T-cell (primary cell): ENCODE results near the gene DBX1. TPM values are rescaled to one million over a fixed set of nuclear protein-coding genes. Genes with fewer than 3 reads are reported as not detected.

ENCODE experiments used
- ATAC-seq, 4 experiments: fragments of 200-7000 bp in 3 of 4; fragments of 150-1000 bp in 1 of 4; cut with Tn5 transposase; replicated peaks in 1 of 4; 1 replicate in 3 of 4; 2 replicates in 1 of 4; pipeline ENCODE4 v1.10.0; 2021; ENCODE audit warnings: moderate library complexity in 3 of 4, mild to moderate bottlenecking in 2 of 4, moderate number of reproducible peaks in 1 of 4
- CTCF ChIA-PET, 2 donors: fragments of 300-600 bp; sonication (Branson Sonifier 250); formaldehyde crosslinking; loops; one replicate each; lab custom pipeline; 2022; ENCODE audit warnings: antibody characterized with exemption in 2 of 2; lab: Charles Lee
- POLR2A ChIA-PET, 2 donors: fragments of 300-600 bp; sonication (Branson Sonifier 250); formaldehyde crosslinking; loops; one replicate each; lab custom pipeline; 2022; ENCODE audit warnings: antibody characterized with exemption in 2 of 2; lab: Charles Lee
- DNase-seq, 35 experiments: peaks; one replicate each; pipeline versions ENCODE4 v3.0.0 to v3.0.0-alpha.2; 2013 to 2023
- H3K27ac ChIP-seq: one replicate; pipeline ENCODE4 v1.5.1; 2013; ENCODE audit warnings: low read length
- H3K27me3 ChIP-seq, 2 experiments: replicated peaks in 1 of 2; 1 replicate in 1 of 2; 2 replicates in 1 of 2; pipeline versions ENCODE4 v1.6.1 to v1.7.0; 2013; ENCODE audit warnings: low read length in 1 of 2, mixed read lengths in 1 of 2; ENCODE audit not compliant: control insufficient read depth in 2 of 2, insufficient read depth in 2 of 2; ENCODE audit errors: extremely low read depth in 1 of 2
- H3K36me3 ChIP-seq, 2 donors: 1 replicate in 1 of 2; 2 replicates in 1 of 2; pipeline versions ENCODE4 v1.6.1 to v1.7.0; 2013; ENCODE audit warnings: low read length in 1 of 2; ENCODE audit not compliant: control insufficient read depth in 2 of 2, insufficient read depth in 1 of 2; ENCODE audit errors: extremely low read depth in 1 of 2
- H3K4me1 ChIP-seq, 2 experiments: 1 replicate in 1 of 2; 2 replicates in 1 of 2; pipeline versions ENCODE4 v1.6.1 to v1.7.0; 2013; ENCODE audit warnings: low read length in 2 of 2, mixed read lengths in 1 of 2; ENCODE audit not compliant: insufficient read depth in 2 of 2, control insufficient read depth in 1 of 2; ENCODE audit errors: extremely low read depth in 1 of 2
- H3K4me3 ChIP-seq, 2 donors: 1 replicate in 1 of 2; 2 replicates in 1 of 2; pipeline versions ENCODE4 v1.5.1 to v1.7.0; 2013; ENCODE audit warnings: mild to moderate bottlenecking in 2 of 2, low read length in 1 of 2, moderate library complexity in 1 of 2; ENCODE audit not compliant: control insufficient read depth in 1 of 2; ENCODE audit errors: extremely low read depth in 1 of 2
- H3K9me3 ChIP-seq: 2 replicates; pipeline ENCODE4 v1.7.0; 2013
- H3K27ac Mint-ChIP-seq, 2 donors: one replicate each; pipeline ENCODE4 v1.8.0; 2020 to 2021; ENCODE audit warnings: mild to moderate bottlenecking in 2 of 2, mixed read lengths in 2 of 2
- H3K27me3 Mint-ChIP-seq, 2 donors: one replicate each; pipeline ENCODE4 v1.8.0; 2021 to 2022; ENCODE audit warnings: mixed read lengths in 2 of 2
- H3K36me3 Mint-ChIP-seq: one replicate; pipeline ENCODE4 v1.8.0; 2021; ENCODE audit warnings: mixed read lengths
- H3K4me1 Mint-ChIP-seq, 3 donors: one replicate each; pipeline ENCODE4 v1.8.0; 2020 to 2022; ENCODE audit warnings: mixed read lengths in 3 of 3, mild to moderate bottlenecking in 1 of 3
- H3K4me3 Mint-ChIP-seq, 3 donors: one replicate each; pipeline ENCODE4 v1.8.0; 2020 to 2022; ENCODE audit warnings: mild to moderate bottlenecking in 3 of 3, mixed read lengths in 3 of 3, moderate library complexity in 3 of 3
- H3K9me3 Mint-ChIP-seq, 3 donors: one replicate each; pipeline ENCODE4 v1.8.0; 2020 to 2022; ENCODE audit warnings: mixed read lengths in 3 of 3
- WGBS: methylation state at CpG from one replicate; pipeline ENCODE4 v1.1.5; 2013; ENCODE audit warnings: missing lambda C conversion rate; ENCODE audit not compliant: insufficient coverage; 5-methylcytosine and 5-hydroxymethylcytosine counted together
- total RNA-seq, 35 experiments: library from RNA in 6 of 35; stranded (reverse) in 6 of 35; fragments of 120-200 nt in 1 of 35; gene quantifications; one replicate each; pipeline versions ENCODE4 v1.2.1 to v1.2.4 and lab custom pipeline; 2013 to 2026

The DBX1 gene
- total RNA-seq (not detected), total RNA-seq (lab: John Stamatoyannopoulos, UW) (0 to 0.22 (median 0) reads per million in 29 experiments)
- 0.07 TPM for total RNA-seq (2013)

DNA sequence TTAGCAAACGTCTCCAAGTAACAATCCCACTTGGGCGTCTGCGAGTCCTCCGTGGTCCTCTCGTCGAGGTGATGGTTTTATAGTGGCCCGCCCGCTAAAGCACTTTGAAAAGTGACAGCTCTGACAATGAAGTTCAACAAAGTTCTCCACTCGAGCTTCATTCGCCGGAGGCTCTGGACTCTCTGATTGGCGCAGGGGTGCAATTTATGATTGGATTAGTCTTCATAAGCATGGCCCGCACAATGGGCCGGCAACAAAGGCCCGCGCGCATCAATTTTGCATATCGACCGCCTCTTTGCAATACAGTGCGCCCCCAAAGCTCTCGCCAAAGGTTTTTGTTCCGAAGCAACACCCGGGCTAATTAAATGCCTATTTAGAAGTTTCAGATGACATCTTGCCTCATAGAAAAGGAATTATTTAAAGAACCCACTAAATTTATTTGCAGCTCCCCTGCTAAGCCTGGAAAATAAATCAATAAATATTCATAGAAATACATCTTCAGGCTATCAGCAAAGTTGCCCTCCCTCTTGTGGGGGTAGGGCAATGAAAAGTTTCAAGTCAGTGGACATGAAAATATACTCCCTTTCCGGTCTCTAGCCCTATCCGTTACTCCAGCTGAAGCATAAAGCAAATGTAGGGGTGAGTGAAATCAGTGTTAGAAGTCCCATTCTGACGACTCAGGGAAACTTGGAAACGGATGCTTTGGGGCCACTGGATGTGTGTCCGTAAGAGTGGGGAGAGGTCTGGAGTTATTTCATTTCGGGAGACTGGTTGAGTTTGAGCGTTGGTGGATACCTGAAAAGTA lies at the start of gene DBX1:
DBX1 (minus strand) TSS at position 51 of the 805 bp plus-strand sequence. CDS start 151 bp downstream, outside the sequence.
- Histone ChIP-seq H3K9me3 (peaks cover 3% of the 10 kb centered on the region), H3K27me3 (peaks cover 42 to 89% of the 10 kb centered on the region in 2 experiments), H3K27ac (no peak within 1 kb of the TSS), H3K4me3 (no peak within 1 kb of the TSS), H3K4me1 (peaks cover 0 to 57% of the 10 kb centered on the region in 2 experiments), H3K36me3 (no peaks in the 10 kb centered on the region)
- Mint-ChIP-seq H3K4me3 (peak within 1 kb of the TSS in 1 of 3 donors; percentile 24), H3K4me1 (peaks cover 46 to 51% (median 47%) of the 10 kb centered on the region in 3 donors), H3K36me3 (peaks cover 4% of the 10 kb centered on the region), H3K9me3 (peaks cover 0 to 13% (median 3%) of the 10 kb centered on the region in 3 donors), H3K27me3 (peaks cover 75 to 81% of the 10 kb centered on the region in 2 donors), H3K27ac (peak within 1 kb of the TSS in 1 of 2 donors; percentile 52)
- ATAC-seq = no peak
- peak in 1 of 35 experiments; percentile 11 for DNase-seq
- 18% methylated on average over 16 of the region's 30 CpGs for WGBS
- CTCF ChIA-PET = no interaction called here
- POLR2A ChIA-PET = no interaction called here

GRCh38 chr11:20208622-20209111 lies 48.4 kb upstream of the DBX1 start:
- Mint-ChIP-seq H3K27me3 (peaks cover 44 to 59% of the 10 kb centered on the region in 2 donors), H3K9me3 (no peaks in the 10 kb centered on the region), H3K27ac (no peak overlapping the region), H3K4me3 (no peak overlapping the region), H3K4me1 (peaks cover 0 to 12% (median 0%) of the 10 kb centered on the region in 3 donors), H3K36me3 (no peaks in the 10 kb centered on the region)
- DNase-seq (no peak), ATAC-seq (no peak)
- no peak overlapping the region for H3K4me3 ChIP-seq
- 20% methylated on average over 16 of the region's 16 CpGs for WGBS
- H3K36me3 ChIP-seq = no peaks in the 10 kb centered on the region
- H3K9me3 ChIP-seq = no peaks in the 10 kb centered on the region
- H3K27ac ChIP-seq = no peak overlapping the region
- CTCF ChIA-PET = interaction anchor here in 1 of 2 donors (0.6 kb wide), 1 partner anchor 415 kb away, joined by 3 read pairs; no protein-coding TSS in a partner anchor
- POLR2A ChIA-PET = no interaction called here
- H3K4me1 ChIP-seq = no peaks in the 10 kb centered on the region
- peaks cover 24 to 26% of the 10 kb centered on the region in 2 experiments for H3K27me3 ChIP-seq

- DNase-seq (no peak), ATAC-seq (no peak)
- H3K9me3 Mint-ChIP-seq = no peaks in the 10 kb centered on the region
- no peak overlapping the region for H3K4me3 Mint-ChIP-seq
- peaks cover 47 to 60% of the 10 kb centered on the region in 2 donors for H3K27me3 Mint-ChIP-seq
- CTCF ChIA-PET = interaction anchor here in 1 of 2 donors (0.6 kb wide), 1 partner anchor 415 kb away, joined by 3 read pairs; no protein-coding TSS in a partner anchor
- Histone ChIP-seq H3K4me3 (no peak overlapping the region), H3K27me3 (peaks cover 26% of the 10 kb centered on the region in 2 experiments), H3K36me3 (no peaks in the 10 kb centered on the region), H3K9me3 (no peaks in the 10 kb centered on the region), H3K27ac (no peak overlapping the region), H3K4me1 (no peaks in the 10 kb centered on the region)
- peaks cover 0 to 12% (median 0%) of the 10 kb centered on the region in 3 donors for H3K4me1 Mint-ChIP-seq
- H3K27ac Mint-ChIP-seq = no peak overlapping the region
- POLR2A ChIA-PET = no interaction called here
- 10% methylated on average over 31 of the region's 33 CpGs for WGBS
- H3K36me3 Mint-ChIP-seq = no peaks in the 10 kb centered on the region
Observed at GRCh38 chr11:20207781-20208621, 47.7 kb upstream of the DBX1 start.

DNA sequence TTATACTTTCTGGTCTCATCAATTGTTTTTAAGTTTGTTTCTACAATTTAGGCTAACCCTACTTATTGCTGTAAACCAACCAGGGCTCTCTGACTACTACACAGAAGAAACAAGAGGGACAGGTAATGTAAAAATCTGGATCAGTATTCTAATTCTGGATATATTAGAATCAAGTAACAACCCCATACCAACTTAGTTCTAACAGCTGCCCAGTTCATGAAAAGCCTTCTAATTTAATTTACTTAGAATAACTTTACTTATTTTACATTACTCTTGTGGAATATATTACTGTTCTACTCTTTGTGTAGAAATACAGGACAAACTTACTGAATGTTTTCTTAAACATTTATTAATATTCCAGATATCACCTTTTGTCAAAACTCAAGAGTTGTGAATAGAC lies 45.5 kb upstream of the DBX1 start:
- Histone ChIP-seq H3K9me3 (no peaks in the 10 kb centered on the region), H3K36me3 (no peaks in the 10 kb centered on the region), H3K4me3 (no peak overlapping the region), H3K4me1 (no peaks in the 10 kb centered on the region), H3K27me3 (peaks cover 30 to 31% of the 10 kb centered on the region in 2 experiments), H3K27ac (no peak overlapping the region)
- H3K27me3 Mint-ChIP-seq = peaks cover 56 to 65% of the 10 kb centered on the region in 2 donors
- DNase-seq = no peak
- no peaks in the 10 kb centered on the region for H3K36me3 Mint-ChIP-seq
- no peaks in the 10 kb centered on the region for H3K9me3 Mint-ChIP-seq
- no peak for ATAC-seq
- H3K4me1 Mint-ChIP-seq = peaks cover 0 to 12% (median 1%) of the 10 kb centered on the region in 3 donors
- POLR2A ChIA-PET = no interaction called here
- H3K4me3 Mint-ChIP-seq = no peak overlapping the region
- CTCF ChIA-PET = no interaction called here
- no peak overlapping the region for H3K27ac Mint-ChIP-seq

DNA sequence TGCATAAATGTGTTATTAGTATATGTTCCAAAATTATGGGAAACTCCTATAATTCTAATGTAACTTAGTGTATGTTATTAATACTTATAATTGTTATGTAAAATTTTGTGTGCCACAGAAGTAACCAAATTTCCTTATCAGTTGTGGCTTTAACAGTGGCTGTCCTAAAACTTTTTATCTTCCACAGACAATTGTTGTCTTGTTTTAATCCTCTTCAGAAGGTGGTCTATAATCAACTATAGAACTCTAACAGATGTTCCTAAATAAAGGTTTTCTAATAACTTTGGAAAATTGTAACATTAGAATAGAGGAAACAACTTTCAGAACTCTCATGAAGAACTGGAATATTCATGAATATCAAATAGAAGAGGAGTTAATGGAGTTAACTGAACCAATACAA lies 44.4 kb upstream of the DBX1 start:
- no peak overlapping the region for H3K4me3 ChIP-seq
- CTCF ChIA-PET = no interaction called here
- Mint-ChIP-seq H3K4me1 (peaks cover 2 to 12% (median 4%) of the 10 kb centered on the region in 3 donors), H3K9me3 (no peaks in the 10 kb centered on the region), H3K27ac (no peak overlapping the region), H3K36me3 (no peaks in the 10 kb centered on the region), H3K27me3 (peaks cover 56 to 59% of the 10 kb centered on the region in 2 donors), H3K4me3 (no peak overlapping the region)
- ATAC-seq (no peak), DNase-seq (no peak)
- POLR2A ChIA-PET = no interaction called here
- no peaks in the 10 kb centered on the region for H3K9me3 ChIP-seq
- H3K36me3 ChIP-seq = no peaks in the 10 kb centered on the region
- peaks cover 25 to 34% of the 10 kb centered on the region in 2 experiments for H3K27me3 ChIP-seq
- no peaks in the 10 kb centered on the region for H3K4me1 ChIP-seq
- no peak overlapping the region for H3K27ac ChIP-seq

DNA sequence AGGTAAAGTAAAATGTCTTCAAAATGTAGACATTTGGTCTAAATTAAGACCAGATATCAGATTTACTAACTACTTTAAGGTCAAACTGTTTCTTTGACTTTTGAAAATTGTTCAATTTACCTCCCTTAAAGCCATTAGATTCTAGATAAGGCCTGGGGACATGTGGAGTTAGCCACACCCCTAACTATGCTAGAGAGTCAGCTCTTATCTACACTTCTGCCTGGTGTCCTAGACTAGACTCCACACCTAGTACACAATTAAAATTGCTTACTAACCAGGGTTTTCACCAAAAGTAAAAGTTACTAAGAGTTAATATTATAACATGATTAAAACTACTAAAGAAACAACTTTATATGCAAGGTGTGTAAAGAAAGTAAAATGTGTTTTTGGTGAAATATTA lies 43.6 kb upstream of the DBX1 start:
- DNase-seq = no peak

More for the DNA sequence above, 43.6 kb upstream of the DBX1 start:
- no peaks in the 10 kb centered on the region for H3K4me1 ChIP-seq
- no peak overlapping the region for H3K27ac Mint-ChIP-seq
- no peak overlapping the region for H3K27ac ChIP-seq
- H3K4me3 Mint-ChIP-seq = no peak overlapping the region
- H3K27me3 Mint-ChIP-seq = peaks cover 47 to 51% of the 10 kb centered on the region in 2 donors
- H3K27me3 ChIP-seq = peaks cover 23 to 30% of the 10 kb centered on the region in 2 experiments
- ChIA-PET POLR2A (no interaction called here), CTCF (no interaction called here)
- H3K36me3 ChIP-seq = no peaks in the 10 kb centered on the region
- H3K9me3 ChIP-seq = no peaks in the 10 kb centered on the region
- H3K4me3 ChIP-seq = no peak overlapping the region
- H3K36me3 Mint-ChIP-seq = no peaks in the 10 kb centered on the region
- peaks cover 2 to 12% (median 4%) of the 10 kb centered on the region in 3 donors for H3K4me1 Mint-ChIP-seq
- H3K9me3 Mint-ChIP-seq = no peaks in the 10 kb centered on the region
- ATAC-seq = no peak
